WTC11 (cell line): ENCODE data around the gene ANGPTL4. TPM values are rescaled to one million over a fixed set of nuclear protein-coding genes. Genes with fewer than 3 reads are reported as not detected.

Experiments used
- ATAC-seq: fragments of 200-7000 bp; cut with Tn5 transposase; 2 replicates; pipeline ENCODE4 v1.10.0; 2021; ENCODE audit warnings: mild to moderate bottlenecking, moderate library complexity
- CTCF ChIA-PET: fragments of 300-600 bp; sonication (Branson Sonifier 250); formaldehyde crosslinking; loops from one replicate; lab custom pipeline; 2021; ENCODE audit warnings: antibody characterized with exemption; lab: Charles Lee
- POLR2A ChIA-PET: fragments of 350-600 bp; sonication (Branson Sonifier 250); formaldehyde crosslinking; loops from one replicate; lab custom pipeline; 2021; ENCODE audit warnings: antibody characterized with exemption; lab: Charles Lee
- DNase-seq: peaks from one replicate; pipeline ENCODE4 v3.0.0; 2021; ENCODE audit warnings: low spot score
- H3K27ac Mint-ChIP-seq: 2 replicates; pipeline ENCODE4 v1.8.0; 2021; ENCODE audit warnings: mixed read lengths
- H3K27me3 Mint-ChIP-seq: 2 replicates; pipeline ENCODE4 v1.8.0; 2021; ENCODE audit warnings: low read depth, mild to moderate bottlenecking, moderate library complexity, mixed read lengths
- H3K36me3 Mint-ChIP-seq: 2 replicates; pipeline ENCODE4 v1.8.0; 2021; ENCODE audit warnings: mixed read lengths
- H3K4me1 Mint-ChIP-seq: 2 replicates; pipeline ENCODE4 v1.8.0; 2022; ENCODE audit warnings: mixed read lengths
- H3K4me3 Mint-ChIP-seq: 2 replicates; pipeline ENCODE4 v1.8.0; 2021; ENCODE audit warnings: mild to moderate bottlenecking, moderate library complexity, mixed read lengths
- H3K9me3 Mint-ChIP-seq: 2 replicates; pipeline ENCODE4 v1.8.0; 2021; ENCODE audit warnings: mixed read lengths
- ETV6 ChIP-seq: sonication (generic); formaldehyde crosslinking; IDR thresholded peaks from 2 replicates; pipeline ENCODE4 v1.8.1; 2022; ENCODE audit warnings: mild to moderate bottlenecking, missing genetic modification reagents
- FOXK1 ChIP-seq: sonication (generic); formaldehyde crosslinking; IDR thresholded peaks from 2 replicates; pipeline ENCODE4 v1.8.0; 2022; ENCODE audit warnings: mild to moderate bottlenecking, moderate library complexity, missing genetic modification reagents
- FOXP1 ChIP-seq: sonication (generic); formaldehyde crosslinking; IDR thresholded peaks from 2 replicates; pipeline ENCODE4 v1.8.0; 2022; ENCODE audit warnings: missing genetic modification reagents, mild to moderate bottlenecking, moderate library complexity, borderline replicate concordance
- GRHL2 ChIP-seq: fragments of 250-450 bp; sonication (Bioruptor Pico); IDR thresholded peaks from 2 replicates; pipeline ENCODE4 v1.8.0; 2022; ENCODE audit warnings: mild to moderate bottlenecking, moderate library complexity; ENCODE audit not compliant: insufficient replicate concordance, severe bottlenecking
- HMGA2 ChIP-seq: fragments of 250-450 bp; sonication (Bioruptor Pico); IDR thresholded peaks from 2 replicates; pipeline ENCODE4 v1.4.0; 2021; ENCODE audit warnings: mild to moderate bottlenecking, moderate library complexity
- PRRX2 ChIP-seq: fragments of 250-450 bp; sonication (Bioruptor Pico); IDR thresholded peaks from 2 replicates; pipeline ENCODE4 v1.8.0; 2021; ENCODE audit warnings: mild to moderate bottlenecking
- STAT6 ChIP-seq: sonication (generic); formaldehyde crosslinking; conservative IDR thresholded peaks from 2 replicates; pipeline ENCODE4 v1.8.1; 2023; ENCODE audit warnings: mild to moderate bottlenecking, low read depth, missing genetic modification reagents, moderate library complexity
- TP53 ChIP-seq: sonication (generic); formaldehyde crosslinking; IDR thresholded peaks from 2 replicates; pipeline ENCODE4 v1.8.1; 2023; ENCODE audit warnings: mild to moderate bottlenecking, missing genetic modification reagents
- ZNF423 ChIP-seq: fragments of 250-450 bp; sonication (Bioruptor Pico); IDR thresholded peaks from 2 replicates; pipeline ENCODE4 v2.1.2; 2022; ENCODE audit warnings: mild to moderate bottlenecking, moderate library complexity
- ZSCAN18 ChIP-seq: fragments of 250-450 bp; sonication (Bioruptor Pico); IDR thresholded peaks from 2 replicates; pipeline ENCODE4 v2.1.2; 2022; ENCODE audit warnings: mild to moderate bottlenecking, moderate library complexity
- total RNA-seq: library from RNA; stranded (reverse); gene quantifications from 3 replicates; pipeline ENCODE4 v1.2.3, GENCODE V29; 2021
- TF ChIP-seq, protein P1 (sequence below): sonication (generic); formaldehyde crosslinking; IDR thresholded peaks from 2 replicates; pipeline ENCODE4 v1.8.1; 2022; ENCODE audit warnings: missing genetic modification reagents, borderline replicate concordance
- TF ChIP-seq, protein P2 (sequence below): sonication (generic); formaldehyde crosslinking; IDR thresholded peaks from 2 replicates; pipeline ENCODE4 v1.8.0; 2022; ENCODE audit warnings: mild to moderate bottlenecking, missing genetic modification reagents
- TF ChIP-seq, protein P3 (sequence below): fragments of 250-450 bp; sonication (Bioruptor Pico); IDR thresholded peaks from 2 replicates; pipeline ENCODE4 v1.9.0; 2021; ENCODE audit warnings: mild to moderate bottlenecking
- TF ChIP-seq, protein P4 (sequence below): sonication (generic); formaldehyde crosslinking; IDR thresholded peaks from 2 replicates; pipeline ENCODE4 v1.8.1; 2023; ENCODE audit warnings: mild to moderate bottlenecking, missing genetic modification reagents, moderate library complexity

ANGPTL4 gene
- total RNA-seq, 1 experiment from 2014 or later: 1.0 TPM

GRCh38 chr19:8332976-8333766, 30.8 kb upstream of the ANGPTL4 start:
- ATAC-seq (peak; percentile 2; the same call in 1 of the 2 replicates), DNase-seq (peak; percentile 60)
- H3K27me3 Mint-ChIP-seq: peaks cover 77% of the 10 kb centered on the region
- ChIA-PET POLR2A (interaction anchor here (0.6 kb wide), 1 partner anchor 243 kb away, joined by 3 read pairs; no protein-coding TSS in a partner anchor), CTCF (interaction anchor here (0.8 to 5.7 kb wide), 11 partner anchors 8 to 253 kb away, joined by 3 to 40 read pairs (median 7); partner anchors contain the start of genes KANK3 and MARCHF2)
- H3K4me3 Mint-ChIP-seq: peak overlapping the region; percentile 70
- peaks cover 13% of the 10 kb centered on the region for H3K4me1 Mint-ChIP-seq
- H3K9me3 Mint-ChIP-seq: no peaks in the 10 kb centered on the region
- H3K36me3 Mint-ChIP-seq: no peaks in the 10 kb centered on the region
- no peak overlapping the region for H3K27ac Mint-ChIP-seq
- TF ChIP-seq ETV6 (CRISPR knock-in tag) (no peak), ZSCAN18 (CRISPR knock-in tag) (no peak), TP53 (0 out of 2 replicates have a peak, but pooled peaks have one; percentile 41), STAT6 (CRISPR knock-in tag) (no peak), HMGA2 (CRISPR knock-in tag) (no peak), FOXP1 (CRISPR knock-in tag) (no peak), ZNF423 (CRISPR knock-in tag) (no peak), GRHL2 (CRISPR knock-in tag) (no peak), FOXK1 (CRISPR knock-in tag) (no peak), PRRX2 (CRISPR knock-in tag) (no peak)
- TF ChIP-seq, protein P1, sequence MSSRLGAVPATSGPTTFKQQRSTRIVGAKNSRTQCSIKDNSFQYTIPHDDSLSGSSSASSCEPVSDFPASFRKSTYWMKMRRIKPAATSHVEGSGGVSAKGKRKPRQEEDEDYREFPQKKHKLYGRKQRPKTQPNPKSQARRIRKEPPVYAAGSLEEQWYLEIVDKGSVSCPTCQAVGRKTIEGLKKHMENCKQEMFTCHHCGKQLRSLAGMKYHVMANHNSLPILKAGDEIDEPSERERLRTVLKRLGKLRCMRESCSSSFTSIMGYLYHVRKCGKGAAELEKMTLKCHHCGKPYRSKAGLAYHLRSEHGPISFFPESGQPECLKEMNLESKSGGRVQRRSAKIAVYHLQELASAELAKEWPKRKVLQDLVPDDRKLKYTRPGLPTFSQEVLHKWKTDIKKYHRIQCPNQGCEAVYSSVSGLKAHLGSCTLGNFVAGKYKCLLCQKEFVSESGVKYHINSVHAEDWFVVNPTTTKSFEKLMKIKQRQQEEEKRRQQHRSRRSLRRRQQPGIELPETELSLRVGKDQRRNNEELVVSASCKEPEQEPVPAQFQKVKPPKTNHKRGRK: no peak
- TF ChIP-seq, protein P2, sequence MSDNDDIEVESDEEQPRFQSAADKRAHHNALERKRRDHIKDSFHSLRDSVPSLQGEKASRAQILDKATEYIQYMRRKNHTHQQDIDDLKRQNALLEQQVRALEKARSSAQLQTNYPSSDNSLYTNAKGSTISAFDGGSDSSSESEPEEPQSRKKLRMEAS: peak; percentile 72
- TF ChIP-seq, protein P3, sequence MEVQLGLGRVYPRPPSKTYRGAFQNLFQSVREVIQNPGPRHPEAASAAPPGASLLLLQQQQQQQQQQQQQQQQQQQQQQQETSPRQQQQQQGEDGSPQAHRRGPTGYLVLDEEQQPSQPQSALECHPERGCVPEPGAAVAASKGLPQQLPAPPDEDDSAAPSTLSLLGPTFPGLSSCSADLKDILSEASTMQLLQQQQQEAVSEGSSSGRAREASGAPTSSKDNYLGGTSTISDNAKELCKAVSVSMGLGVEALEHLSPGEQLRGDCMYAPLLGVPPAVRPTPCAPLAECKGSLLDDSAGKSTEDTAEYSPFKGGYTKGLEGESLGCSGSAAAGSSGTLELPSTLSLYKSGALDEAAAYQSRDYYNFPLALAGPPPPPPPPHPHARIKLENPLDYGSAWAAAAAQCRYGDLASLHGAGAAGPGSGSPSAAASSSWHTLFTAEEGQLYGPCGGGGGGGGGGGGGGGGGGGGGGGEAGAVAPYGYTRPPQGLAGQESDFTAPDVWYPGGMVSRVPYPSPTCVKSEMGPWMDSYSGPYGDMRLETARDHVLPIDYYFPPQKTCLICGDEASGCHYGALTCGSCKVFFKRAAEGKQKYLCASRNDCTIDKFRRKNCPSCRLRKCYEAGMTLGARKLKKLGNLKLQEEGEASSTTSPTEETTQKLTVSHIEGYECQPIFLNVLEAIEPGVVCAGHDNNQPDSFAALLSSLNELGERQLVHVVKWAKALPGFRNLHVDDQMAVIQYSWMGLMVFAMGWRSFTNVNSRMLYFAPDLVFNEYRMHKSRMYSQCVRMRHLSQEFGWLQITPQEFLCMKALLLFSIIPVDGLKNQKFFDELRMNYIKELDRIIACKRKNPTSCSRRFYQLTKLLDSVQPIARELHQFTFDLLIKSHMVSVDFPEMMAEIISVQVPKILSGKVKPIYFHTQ (CRISPR knock-in tag): no peak
- TF ChIP-seq, protein P4, sequence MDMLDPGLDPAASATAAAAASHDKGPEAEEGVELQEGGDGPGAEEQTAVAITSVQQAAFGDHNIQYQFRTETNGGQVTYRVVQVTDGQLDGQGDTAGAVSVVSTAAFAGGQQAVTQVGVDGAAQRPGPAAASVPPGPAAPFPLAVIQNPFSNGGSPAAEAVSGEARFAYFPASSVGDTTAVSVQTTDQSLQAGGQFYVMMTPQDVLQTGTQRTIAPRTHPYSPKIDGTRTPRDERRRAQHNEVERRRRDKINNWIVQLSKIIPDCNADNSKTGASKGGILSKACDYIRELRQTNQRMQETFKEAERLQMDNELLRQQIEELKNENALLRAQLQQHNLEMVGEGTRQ (CRISPR knock-in tag): peak; percentile 39; the same call in 1 of the 2 replicates
